NT2/D1 (cell line): ENCODE results near the gene CRACR2B.

ENCODE experiments used
- DNase-seq: peaks from one replicate; pipeline ENCODE4 v3.0.0-alpha.2; 2011; ENCODE audit warnings: low read depth, low spot score
- H3K27me3 ChIP-seq: 2 replicates; pipeline ENCODE4 v1.6.0; 2011; ENCODE audit warnings: mild to moderate bottlenecking; ENCODE audit not compliant: insufficient read length, insufficient read depth
- H3K36me3 ChIP-seq: 2 replicates; pipeline ENCODE4 v1.6.1; 2011; ENCODE audit warnings: mild to moderate bottlenecking, low read length, mixed read lengths; ENCODE audit not compliant: insufficient read depth, insufficient read length
- H3K4me1 ChIP-seq: 2 replicates; pipeline ENCODE4 v1.5.1; 2011; ENCODE audit not compliant: insufficient read depth, insufficient read length
- H3K4me3 ChIP-seq: 2 replicates; pipeline ENCODE4 v1.5.1; 2011; ENCODE audit warnings: low read depth; ENCODE audit not compliant: insufficient read length
- H3K9ac ChIP-seq: 2 replicates; pipeline ENCODE4 v1.6.0; 2011; ENCODE audit warnings: low read depth; ENCODE audit not compliant: insufficient read length
- H3K9me3 ChIP-seq: 2 replicates; pipeline ENCODE4 v1.5.1; 2011; ENCODE audit warnings: mild to moderate bottlenecking, low read length; ENCODE audit not compliant: insufficient read depth
- SUZ12 ChIP-seq: IDR thresholded peaks from 2 replicates; pipeline ENCODE4 v1.6.1; 2011; ENCODE audit not compliant: insufficient read length, insufficient read depth; ENCODE audit errors: extremely low read depth
- YY1 ChIP-seq: IDR thresholded peaks from 2 replicates; pipeline ENCODE4 v1.6.1; 2011; ENCODE audit not compliant: insufficient read length, insufficient read depth
- ZNF274 ChIP-seq: IDR thresholded peaks from 2 replicates; pipeline ENCODE4 v1.6.1; 2011; ENCODE audit warnings: mild to moderate bottlenecking, low read depth, low read length

CRACR2B gene

DNA sequence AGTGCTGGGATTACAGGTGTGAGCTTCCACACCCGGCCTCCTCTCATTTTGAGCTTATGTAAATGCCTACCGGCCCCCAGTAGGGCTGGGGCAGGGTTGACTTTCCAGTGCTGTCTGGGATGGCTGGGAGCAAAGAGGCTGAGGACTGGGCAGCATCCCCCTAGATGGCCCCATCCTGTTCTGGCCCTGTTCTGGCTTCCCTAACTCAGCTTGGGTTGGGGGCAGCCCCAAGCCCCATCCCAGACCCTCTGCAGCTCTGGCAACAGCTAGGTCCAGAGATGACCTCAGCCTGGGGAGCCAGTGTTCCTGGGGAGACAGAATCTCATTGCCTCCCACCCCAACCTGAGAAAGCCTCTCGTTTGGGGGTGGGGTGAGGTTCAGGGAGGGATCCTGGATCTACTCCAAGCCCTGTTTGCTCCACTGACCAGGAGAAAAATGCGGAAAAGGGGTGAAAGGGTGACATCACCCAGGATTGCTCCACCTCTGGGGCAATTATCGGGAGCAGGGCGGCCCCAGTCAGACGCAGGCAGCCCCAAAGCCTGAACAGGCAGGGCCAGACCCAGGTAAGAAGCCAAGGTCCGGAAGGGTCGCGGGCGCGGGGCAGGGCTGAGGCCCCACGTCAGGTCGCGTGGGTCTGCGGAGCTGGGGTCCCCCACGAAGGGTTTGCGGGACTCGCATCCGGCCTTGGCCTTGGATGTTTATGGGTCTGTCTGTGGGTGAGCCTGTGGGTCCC is 9.2 kb upstream of the CRACR2B start, which contains the start of gene PNPLA2:
Gene PNPLA2, plus strand, starts transcription at position 519 of the 733 bp plus-strand sequence. CDS start 805 bp downstream, outside the sequence.
- H3K9me3 ChIP-seq, result no peaks in the 10 kb centered on the region
- peaks cover 21% of the 10 kb centered on the region for H3K4me1 ChIP-seq
- H3K9ac ChIP-seq, result peak within 1 kb of the TSS; percentile 91
- H3K36me3 ChIP-seq, result peaks cover 42% of the 10 kb centered on the region
- no peak for DNase-seq
- peaks cover 10% of the 10 kb centered on the region for H3K27me3 ChIP-seq
- peak within 1 kb of the TSS; percentile 95 for H3K4me3 ChIP-seq
- no peak for TF ChIP-seq SUZ12
- no peak for TF ChIP-seq YY1
- TF ChIP-seq ZNF274, result no peak

DNA sequence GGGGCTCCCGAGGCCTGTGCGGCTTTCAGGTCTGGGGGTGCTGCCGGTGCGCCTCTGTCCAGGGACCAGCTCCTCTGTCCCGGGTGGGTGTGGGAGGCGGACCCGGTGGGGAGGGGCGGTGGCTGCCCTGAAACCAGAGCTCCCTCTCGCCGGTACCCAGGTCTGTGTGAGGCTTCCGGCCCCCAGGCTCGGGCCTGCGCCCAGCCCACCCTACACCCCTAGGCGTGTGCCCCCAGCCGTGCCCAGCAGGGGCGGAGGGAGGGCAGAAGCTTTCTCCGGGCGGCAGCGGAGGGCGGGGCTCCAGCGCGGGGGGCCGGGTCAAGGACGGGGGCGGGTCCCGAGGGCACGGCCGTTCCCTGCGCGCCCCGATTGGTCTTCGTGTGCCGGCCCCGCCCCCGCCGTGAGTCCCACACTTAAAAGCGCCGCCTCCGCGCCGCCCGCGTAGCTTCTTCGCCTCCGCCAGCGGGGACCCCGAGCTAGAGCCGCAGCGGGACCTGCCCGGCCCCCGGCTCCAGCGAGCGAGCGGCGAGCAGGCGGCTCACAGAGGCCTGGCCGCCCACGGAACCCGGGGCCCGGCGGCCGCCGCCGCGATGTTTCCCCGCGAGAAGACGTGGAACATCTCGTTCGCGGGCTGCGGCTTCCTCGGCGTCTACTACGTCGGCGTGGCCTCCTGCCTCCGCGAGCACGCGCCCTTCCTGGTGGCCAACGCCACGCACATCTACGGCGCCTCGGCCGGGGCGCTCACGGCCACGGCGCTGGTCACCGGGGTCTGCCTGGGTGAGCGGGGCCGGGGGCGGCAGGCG is 8.4 kb upstream of the CRACR2B start:
- Histone ChIP-seq H3K4me1 (peaks cover 21% of the 10 kb centered on the region), H3K9me3 (no peaks in the 10 kb centered on the region), H3K9ac (peak overlapping the region; percentile 91), H3K27me3 (peaks cover 10% of the 10 kb centered on the region), H3K4me3 (peak overlapping the region; percentile 95), H3K36me3 (peaks cover 39% of the 10 kb centered on the region)
- no peak for DNase-seq
- no peak for TF ChIP-seq YY1
- no peak for TF ChIP-seq ZNF274
- no peak for TF ChIP-seq SUZ12

DNA sequence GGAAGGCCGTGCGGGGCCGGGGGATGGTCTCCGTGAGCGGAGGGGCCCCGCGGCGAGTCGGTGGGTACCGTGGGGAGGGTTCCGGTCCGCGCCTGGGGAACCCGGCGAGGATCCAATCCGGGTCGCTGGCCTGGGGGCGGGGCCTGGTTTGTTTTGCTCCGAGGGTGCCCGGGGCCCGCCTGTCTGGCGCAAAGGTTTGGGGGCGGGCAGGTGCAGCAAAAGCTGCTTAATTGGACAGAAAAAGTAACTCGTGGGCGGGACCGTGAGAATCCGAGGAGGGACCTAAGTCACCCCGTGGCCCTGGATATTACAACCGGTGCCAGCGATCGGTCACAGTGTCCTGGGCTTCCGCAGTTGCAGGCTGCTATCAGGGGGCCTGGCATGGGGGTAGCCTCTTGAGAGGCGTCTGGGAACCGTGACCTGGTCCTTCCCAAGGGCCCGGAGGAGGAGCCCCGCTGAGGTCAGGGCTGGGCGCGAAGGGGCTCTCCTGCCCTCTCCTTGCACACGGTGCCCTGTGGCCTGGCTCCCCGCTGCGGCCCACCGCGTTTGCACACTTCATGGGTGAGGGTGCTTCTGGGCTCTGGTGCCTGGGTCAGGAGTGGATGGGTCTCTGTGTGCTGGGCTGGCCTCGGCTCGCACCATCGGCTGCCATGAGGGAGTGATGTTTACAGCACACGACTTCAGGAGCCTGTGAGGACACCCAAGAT is 7.6 kb upstream of the CRACR2B start:
- H3K9ac ChIP-seq, result peak overlapping the region; percentile 91
- DNase-seq, result no peak
- H3K27me3 ChIP-seq, result peaks cover 11% of the 10 kb centered on the region
- no peaks in the 10 kb centered on the region for H3K9me3 ChIP-seq
- TF ChIP-seq SUZ12 (no peak), ZNF274 (no peak), YY1 (no peak)
- H3K4me1 ChIP-seq, result peaks cover 23% of the 10 kb centered on the region
- H3K4me3 ChIP-seq, result peak overlapping the region; percentile 95
- H3K36me3 ChIP-seq, result peaks cover 41% of the 10 kb centered on the region

DNA sequence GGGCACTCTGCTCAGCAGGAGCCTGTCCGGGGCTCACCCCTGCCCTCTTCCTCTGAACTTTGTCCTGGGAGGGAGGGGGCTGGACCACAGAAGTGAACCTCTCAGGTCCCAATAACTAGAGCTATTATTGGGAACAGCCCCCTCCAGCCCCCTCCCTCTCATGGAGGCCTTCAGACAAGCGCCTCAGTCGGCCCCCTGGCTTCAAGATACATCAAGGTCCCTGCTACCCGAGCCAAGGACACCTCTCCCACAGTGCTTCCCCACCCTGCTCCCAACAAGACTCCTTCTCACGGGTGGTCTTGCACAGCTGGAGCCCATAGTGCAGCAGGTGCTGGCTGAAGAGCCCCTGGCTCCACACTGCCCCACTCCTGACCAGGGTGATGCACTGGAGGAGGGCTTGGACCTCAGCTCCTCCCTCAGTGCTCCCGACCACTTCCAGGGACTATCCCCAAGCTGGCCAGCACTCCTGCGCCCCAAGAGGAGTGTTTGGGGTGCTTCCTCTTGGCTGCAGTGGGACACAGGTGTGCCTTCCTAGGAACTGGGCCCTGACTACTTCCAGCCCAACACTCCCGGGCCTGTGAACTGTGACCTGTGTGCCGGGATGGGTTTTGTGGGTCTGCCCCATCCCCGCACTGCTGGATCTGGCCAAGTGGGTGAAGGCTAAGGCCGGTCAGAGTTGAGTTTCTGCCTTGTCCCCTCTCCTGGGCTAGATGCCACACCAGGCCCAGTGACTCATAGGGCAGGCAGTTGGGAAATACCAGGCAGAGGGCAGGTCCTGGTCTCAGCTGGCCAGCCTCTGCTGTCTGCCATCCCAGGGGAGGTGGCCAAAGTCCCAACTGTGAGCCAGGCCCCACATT is 6.8 kb upstream of the CRACR2B start:
- Histone ChIP-seq H3K36me3 (peaks cover 41% of the 10 kb centered on the region), H3K27me3 (peaks cover 18% of the 10 kb centered on the region), H3K9ac (peak overlapping the region; percentile 84), H3K4me1 (peaks cover 26% of the 10 kb centered on the region), H3K9me3 (no peaks in the 10 kb centered on the region), H3K4me3 (peak overlapping the region; percentile 95)
- TF ChIP-seq SUZ12, result no peak
- no peak for TF ChIP-seq YY1
- TF ChIP-seq ZNF274, result no peak
- DNase-seq, result no peak

DNA sequence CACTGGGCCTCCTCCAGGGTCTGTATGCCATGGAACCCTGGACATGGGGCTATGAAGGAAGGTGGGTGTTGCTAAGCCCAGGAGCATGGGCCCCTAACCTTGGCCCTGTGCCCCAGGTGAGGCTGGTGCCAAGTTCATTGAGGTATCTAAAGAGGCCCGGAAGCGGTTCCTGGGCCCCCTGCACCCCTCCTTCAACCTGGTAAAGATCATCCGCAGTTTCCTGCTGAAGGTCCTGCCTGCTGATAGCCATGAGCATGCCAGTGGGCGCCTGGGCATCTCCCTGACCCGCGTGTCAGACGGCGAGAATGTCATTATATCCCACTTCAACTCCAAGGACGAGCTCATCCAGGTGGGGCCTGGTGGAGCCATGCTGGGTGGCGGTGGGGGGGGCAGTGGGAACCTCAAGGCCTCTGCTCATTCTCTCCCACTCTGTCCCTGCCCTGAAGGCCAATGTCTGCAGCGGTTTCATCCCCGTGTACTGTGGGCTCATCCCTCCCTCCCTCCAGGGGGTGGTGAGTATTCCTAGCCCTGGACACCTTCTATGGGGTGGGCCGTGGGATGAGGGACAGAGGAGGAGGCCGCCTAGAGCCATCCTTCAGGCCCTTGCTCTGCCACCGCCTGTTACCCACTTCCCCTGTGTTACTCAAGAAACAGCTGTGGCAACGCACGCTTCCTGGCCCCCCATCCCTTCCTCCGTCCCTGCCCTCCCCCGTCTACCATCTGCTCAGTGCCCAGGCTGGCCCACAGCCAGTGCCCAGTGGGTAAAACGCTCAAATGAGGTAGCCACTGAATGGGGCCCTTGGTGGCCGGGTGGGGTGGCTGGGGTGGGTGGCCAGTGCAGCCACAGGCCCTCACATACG is 6.0 kb upstream of the CRACR2B start:
- H3K9me3 ChIP-seq, result no peaks in the 10 kb centered on the region
- no peak overlapping the region for H3K9ac ChIP-seq
- H3K36me3 ChIP-seq, result peaks cover 39% of the 10 kb centered on the region
- TF ChIP-seq ZNF274, result no peak
- TF ChIP-seq YY1, result no peak
- no peak for TF ChIP-seq SUZ12
- DNase-seq, result no peak
- no peak overlapping the region for H3K4me3 ChIP-seq
- peaks cover 26% of the 10 kb centered on the region for H3K27me3 ChIP-seq
- H3K4me1 ChIP-seq, result peaks cover 26% of the 10 kb centered on the region
